ENCODE results near the gene PRDM15.

PRDM15 gene

DNA sequence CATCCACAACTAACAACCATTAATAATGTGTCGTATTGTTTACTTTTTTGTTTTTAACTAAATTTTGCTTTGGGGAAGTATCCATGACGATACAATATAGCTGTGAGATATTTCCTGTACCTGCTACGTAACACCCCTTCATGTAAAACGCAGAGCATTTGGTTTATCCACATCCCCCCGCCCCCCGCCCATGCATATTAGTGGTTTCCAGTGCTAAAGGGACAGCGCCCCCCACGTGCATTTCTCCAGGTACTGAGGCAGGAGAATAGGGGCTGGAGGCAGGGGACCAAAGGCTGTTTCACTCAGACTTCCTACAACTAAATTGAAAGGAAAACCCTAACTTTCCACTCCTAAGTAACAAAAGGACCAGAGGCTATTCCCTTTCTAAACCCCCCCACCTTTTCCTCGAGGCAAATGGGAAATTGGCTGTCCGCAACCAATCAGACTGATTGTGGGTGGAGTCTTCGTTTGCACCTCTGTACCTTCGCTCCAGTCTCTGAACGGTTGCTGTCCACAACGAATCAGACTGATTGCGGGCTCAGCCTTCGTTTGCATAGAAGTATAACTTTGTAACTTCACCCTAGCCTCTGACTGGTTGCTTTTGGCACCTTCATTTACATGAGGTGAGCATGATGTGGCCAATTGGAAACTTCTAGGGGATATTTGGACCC lies 100.1 kb downstream of the PRDM15 start:
- no peak for DNase-seq (ENCODE audit: low spot score)

DNA sequence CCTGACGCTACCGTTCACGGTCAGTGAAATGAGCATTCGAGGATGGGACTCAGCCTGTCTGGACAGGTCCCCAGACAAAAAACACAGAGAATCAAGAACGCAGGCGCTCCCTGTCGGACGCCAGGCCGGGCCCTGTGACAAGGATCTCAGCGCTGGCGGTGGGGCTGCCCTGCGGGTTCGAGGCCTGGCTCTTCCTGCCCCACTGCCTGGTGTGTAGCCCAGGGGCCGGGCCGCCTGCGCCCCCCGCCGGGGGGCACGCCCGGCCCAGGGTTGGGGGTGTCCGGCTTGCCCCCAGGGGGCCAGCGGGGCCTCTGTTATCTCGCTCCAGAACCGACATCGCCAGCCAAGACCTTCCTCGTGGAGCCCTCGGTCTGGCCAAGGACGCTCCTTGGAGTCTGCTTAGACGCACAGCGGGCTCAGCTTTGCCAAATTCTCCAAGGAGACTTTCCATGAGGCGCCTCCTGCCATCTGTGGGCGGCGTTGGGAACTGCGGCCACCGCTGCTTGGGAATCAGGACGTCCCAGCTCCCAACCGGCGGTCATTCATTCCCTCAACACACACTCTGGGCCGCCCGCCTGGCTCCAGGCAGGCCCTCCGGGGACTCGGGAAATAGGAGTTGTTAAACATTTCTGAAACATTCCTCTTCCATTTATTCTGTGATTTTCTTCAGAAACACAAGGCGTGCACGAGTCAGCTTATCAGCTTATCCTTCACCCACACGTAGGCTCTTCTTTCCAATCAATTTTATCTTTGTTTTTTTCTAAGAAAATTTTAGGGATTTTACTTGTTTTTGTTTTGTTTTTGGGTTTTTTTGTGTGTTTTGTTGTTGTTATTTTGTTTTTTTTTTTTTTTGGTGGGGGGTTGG lies 101.0 kb downstream of the PRDM15 start:
- no peak for DNase-seq (ENCODE audit: low spot score)

DNA sequence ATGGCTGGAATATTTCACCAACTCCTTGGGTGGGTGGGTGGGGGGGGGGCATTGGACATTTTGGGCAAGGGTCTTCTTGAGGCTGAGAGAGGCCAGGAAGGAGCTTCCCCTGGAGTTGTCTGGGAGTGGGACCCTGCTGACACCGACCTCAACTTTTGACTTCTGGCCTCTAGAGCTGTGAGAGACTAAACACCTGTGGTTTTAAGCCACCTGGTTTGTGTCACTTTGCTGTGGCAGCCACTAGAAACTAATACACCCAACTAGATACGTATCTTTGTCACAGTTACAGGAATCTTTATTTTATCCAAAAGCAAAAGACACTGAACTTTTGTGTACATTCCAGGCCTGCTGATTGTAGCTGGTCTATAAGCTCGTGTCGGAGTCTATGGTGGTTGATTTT lies 102.4 kb downstream of the PRDM15 start:
- DNase-seq (ENCODE audit: low spot score), result no peak

DNA sequence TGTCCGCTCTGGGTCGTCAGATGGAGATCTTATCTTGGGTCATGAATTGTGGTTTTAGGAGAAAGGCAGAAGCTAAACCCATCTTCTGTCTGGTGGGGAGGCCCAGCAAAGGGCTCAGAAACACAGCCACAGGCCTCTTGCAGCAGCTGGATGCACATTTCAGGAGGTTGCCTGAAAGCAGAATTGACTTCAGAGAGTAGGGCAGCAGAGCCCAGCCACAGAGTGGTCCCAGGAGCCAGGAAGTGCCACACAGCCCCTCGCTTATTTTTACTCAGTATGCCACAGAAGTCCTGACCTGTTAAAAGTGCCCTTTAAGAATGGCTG lies 104.0 kb downstream of the PRDM15 start:
- no peak for DNase-seq (ENCODE audit: low spot score)

DNA sequence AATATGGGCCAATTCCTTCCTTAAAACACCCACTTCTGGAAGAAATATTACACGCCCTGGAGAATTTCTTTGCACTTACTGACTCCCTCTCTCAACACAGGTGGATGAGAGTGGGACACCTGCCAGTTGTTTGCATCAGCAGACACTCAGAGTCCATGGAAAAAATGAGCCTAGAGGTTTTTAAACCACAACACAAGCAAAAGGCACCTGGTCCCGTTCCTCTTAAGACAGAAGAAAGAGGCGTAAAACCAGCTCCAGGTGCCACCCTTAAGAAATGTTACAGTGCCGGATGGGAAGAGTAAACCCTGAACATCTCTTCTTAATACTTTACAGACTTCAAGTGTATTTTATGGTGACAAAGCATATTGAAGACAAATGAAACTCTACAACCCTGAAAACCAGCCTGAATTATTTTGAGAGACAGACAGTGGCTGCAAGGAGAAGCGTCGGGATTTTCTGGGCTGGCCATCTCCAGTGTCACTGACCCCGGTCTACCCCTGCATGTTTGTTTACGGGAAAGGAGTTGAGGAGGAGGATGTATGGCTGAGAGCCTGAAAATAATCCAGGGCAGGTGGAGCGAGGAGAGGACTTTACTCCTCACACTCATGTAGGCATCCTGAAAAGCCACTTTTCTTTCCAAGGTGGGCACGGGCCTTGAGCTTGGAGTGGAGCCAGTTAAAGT lies 104.5 kb downstream of the PRDM15 start:
- DNase-seq (ENCODE audit: low spot score), result no peak

DNA sequence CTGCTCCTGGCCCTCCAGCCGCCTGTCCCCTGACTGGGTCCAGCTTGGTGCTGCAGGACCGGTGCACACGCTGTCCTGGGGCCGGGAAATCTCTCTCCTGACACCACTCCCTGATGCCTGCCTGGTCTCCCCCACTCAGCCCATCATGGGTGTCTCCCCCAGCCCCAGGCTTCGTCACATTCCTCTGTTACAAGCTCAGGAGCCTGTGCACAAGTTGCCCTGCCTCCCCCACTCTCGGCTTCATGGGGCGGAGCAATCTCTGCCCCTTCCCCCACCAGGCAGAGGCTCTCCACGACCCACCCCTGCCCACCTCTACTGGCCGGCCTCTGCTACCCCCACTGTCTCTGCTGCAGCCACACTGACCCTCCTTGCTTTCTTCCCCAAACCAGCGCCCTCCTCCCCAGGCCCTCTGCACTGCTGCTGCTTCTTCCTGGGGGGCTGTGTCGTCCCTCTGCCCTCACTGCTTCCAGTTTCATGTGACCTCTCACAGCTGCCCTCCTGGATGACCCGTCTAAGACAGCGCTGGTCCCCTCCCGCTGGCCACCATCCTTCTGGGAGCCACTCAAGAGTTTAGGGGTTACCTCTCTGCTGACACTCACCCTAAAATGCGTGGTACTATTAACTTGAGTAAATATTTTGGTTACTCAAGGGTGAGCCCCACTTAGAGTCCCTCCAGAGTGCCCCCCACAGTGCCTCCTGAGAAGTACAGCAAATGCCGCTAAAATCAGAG lies 106.6 kb downstream of the PRDM15 start:
- no peak for DNase-seq (ENCODE audit: low spot score)

DNA sequence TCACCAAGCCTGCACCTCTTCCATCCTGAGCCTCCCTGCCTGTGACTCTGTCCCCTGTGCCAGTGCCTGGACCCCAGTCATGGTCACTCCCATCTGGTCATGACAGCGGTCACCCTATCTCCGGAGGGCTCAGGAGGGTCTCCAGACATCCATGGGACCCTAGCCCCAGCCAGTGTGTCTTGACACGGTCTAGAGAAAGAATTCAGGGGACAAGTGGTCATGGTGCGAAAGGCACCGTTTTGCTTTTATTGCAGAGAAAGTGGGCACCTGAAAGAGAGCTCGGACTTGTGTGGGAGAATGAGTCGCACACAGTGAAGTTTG lies 107.6 kb downstream of the PRDM15 start:
- no peak for DNase-seq (ENCODE audit: low spot score)

DNA sequence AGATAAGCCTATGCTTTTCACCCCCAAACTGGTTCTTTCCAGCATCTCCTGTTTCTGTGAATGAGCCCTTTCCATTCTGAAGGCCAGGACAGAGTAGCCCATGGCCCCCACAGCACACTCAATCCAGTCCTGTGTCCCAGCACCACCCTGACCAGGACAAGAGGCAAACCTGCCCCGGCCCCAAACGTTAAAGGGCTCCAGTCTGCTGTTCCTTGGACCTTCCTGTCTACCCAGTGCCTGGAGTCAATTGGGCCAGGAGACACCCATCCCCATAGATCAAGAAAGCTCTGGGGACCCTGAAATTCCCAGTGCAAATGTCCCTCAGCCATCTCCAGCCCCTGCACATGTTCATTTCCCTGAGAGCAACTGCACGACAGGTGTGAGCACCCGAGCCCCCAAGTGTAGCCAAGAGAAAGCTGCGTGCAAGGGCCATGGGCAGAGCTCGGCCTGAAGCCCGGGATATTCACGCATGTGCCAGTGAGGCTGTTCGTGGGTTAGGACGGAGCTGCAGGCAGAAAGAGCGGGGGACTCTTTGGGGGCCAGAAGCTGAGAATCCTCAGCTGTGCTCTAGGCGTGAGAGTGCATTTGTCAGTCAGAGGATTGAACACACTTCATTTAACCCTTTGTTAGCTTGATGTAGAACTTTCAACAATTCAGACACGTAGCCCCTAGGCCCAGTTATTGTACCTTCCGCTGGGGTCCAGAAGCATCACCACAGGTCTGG lies 108.1 kb downstream of the PRDM15 start:
- DNase-seq (ENCODE audit: low spot score), result no peak

DNA sequence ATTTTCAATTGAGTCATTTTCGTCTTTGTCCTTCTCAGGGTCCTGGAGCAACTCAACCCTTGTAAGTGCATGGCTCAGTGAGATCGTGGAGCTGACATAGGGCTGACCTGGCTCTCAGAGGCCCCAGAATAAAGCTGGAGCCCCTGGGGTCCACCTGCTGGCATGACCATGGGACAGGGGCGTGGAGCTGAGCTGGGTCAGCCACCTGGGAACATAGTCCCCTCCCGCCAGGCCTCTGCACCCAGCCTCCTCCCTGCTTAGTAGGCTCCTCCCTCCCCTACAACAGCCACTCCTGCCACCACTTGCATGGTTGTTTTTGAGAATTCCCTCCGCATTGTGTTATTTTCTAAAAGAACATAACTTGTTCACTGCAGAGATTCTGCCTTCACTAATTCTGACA lies 109.2 kb downstream of the PRDM15 start:
- no peak for DNase-seq (ENCODE audit: low spot score)

DNA sequence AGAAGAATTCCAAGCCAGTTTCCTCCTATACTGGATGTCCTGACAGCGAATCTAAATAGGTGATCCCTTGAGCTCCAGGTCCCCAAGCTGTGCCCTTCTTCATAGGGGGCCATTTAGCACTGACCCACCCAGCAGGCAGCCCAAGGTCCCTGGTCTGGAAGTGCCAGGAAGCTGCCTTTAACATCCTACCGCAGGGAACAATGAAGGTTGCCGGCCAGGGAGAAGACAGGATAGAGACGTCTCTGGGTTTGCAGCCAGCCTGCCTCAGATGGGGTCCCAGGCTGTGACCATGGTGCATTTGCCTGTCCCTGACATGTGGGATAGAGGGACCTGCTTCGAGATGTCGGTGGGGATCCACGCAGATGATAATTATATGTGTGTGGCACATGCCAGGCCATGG lies 109.6 kb downstream of the PRDM15 start:
- no peak for DNase-seq (ENCODE audit: low spot score)

DNA sequence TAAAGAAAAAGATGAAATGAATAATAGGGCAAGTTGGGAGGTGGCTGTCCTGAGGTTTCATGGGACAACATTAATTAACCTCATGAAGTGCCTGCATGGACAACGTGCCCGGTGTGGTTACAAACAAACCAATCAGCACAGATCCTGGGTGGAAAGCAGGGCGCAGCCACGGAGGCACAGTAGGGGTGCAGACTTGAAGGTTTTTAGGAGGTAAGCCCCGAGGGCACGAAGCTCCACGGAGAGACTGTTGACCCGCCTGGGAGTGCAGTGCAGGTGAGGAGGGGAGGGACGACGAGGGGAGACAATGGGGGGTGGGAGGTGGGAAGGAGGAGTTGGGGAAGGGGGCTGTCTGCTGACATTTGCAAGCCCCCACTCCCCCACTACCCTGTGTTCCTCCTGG lies 110.0 kb downstream of the PRDM15 start:
- no peak for DNase-seq (ENCODE audit: low spot score)

DNA sequence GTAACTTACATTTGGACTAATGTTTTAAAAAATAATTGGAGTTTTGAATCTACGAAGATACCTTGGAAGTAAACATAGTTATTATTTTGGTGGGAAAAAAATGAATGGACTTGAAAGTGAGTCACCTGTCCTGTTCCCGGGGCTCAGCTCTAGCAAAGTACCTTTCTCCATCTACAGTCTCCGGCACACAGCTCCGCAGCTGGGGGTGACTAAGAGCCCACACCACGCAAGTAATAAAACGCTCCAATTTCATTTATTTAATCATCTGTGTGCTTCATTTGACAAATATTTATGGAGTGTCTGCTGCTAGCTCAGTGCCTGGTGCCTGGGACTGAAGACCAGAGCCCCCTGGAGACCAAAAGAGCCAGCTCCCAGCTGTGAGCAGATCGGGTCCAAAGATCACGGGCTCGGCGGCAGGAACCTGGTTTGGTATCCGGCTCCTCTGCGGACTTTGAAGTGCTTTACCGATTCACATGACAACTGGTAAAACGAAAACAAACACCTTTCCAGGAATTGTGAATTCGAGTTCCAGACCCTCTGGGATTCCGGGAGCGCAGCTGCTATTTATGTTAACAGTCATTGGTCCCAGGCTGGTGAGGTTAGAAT lies 110.6 kb downstream of the PRDM15 start:
- no peak for DNase-seq (ENCODE audit: low spot score)

DNA sequence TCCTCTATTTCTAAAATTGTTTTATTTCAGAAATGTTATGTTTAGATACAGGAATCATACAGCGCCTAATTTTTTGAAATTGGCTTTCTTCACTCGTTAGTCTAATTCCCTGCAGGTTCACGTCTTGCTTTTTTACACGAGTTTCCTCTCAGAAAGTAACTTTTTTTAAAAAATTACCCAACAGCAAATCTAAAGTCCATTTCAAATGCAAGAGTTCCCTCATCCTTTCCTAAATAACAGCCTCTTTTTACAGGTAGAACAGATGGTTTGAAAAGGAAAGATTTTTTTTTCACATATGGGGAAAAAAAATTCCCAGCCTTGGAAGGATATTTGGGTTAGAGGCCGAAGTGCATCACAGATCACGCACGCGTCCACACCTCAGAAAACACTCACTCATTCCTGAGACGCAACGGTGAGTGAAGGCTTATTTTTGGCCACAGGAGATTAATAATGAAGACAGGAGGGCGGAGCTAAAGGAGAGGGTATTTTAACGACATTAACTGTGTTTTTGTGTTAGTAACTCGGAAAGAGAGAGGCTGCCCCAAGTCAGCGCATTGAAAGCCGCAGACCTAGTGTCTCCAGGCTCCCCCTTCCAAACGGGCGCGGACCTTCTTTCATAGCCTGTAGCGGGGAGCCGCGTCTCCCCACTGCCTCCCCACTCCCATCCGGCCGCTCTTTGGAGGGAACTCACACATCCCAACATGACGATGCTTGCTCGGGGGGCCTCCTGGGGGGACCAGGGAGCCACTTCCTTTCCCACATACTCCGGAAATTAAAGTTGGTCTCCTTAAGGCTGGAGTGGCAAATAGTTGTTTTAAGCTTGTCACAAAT lies 111.3 kb downstream of the PRDM15 start:
- DNase-seq (ENCODE audit: low spot score), result no peak

DNA sequence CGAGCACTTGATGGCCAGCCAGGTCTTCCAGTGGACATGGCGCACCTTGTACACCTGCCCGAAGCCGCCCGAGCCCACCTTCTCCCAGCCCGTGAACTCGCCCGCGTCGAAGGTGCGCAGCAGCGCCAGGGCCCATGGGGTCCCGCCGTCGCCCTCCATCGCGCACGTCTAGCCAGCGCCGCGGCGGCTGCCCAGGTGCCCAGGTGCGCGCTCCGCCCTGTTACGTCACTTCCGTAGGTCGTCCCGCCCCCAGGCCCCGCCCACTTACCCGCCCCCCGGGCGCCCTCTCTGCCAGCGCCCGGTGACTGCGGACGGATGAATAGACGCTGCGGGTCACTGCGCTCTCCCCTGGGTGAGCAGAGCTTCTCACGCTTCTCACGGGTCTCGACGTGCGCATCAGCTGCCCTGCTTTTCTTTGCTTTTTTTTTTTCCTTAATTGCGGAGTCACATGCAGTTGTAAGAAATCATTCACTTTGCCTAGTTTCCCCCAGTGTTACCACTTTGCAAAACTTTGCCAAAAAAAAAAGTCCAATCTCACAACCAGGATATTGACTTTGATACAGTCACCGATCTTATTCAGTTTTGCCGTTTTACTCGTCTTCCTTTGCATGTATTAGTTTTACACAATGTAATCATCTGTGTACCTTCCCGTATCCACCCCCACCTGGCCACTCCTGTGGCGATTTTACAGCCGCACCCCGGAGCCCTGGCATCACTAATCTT lies 112.1 kb downstream of the PRDM15 start, which contains the start of gene RIPK4:
Gene RIPK4, minus strand, starts transcription at position 170 of the 723 bp plus-strand sequence. Its CDS starts 11 bp downstream, at position 159.
- DNase-seq (ENCODE audit: low spot score), result peak; percentile 91

DNA sequence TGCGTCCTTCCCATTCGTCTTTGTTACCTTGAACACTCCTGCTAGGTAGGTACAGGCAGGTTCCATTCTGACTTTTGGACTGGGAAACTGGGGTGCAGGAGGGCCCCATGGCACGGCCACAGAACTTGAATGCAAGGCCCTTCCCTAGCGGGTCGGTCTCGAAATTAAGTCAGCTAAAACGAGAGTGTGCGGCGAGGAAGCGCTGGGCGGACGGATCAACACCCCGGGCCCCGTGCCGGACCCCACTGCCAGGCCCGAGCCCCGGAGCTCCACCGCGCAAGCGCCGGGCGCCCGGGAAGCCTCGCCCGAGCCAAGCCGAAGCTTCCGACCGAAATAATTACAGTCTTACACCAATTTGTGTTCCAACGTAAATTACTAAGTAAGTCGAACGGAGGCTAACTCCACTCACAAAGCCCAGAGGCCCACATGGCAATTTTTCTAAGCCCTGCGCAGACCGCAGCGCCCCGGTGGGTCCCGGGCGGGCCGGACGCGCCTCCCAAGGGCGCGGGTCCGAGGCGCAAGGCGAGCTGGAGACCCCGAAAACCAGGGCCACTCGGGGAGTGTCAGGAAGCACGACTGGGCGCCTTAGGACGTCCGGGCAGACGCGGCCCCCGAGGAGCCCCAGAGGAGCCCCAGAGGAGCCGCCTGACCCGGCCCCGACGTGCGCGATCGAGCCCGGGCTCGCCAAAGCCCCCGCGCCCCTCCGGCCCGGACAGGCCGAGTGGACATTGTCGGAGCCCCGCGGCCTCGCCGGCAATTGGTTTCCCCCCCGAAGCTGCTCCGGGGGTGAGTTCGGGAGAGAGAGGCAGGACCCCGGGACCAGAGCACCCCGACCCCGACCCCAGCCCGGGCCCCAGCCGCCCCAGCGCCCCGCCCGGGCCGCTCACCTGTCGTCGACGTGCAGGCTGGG lies 112.9 kb downstream of the PRDM15 start:
- no peak for DNase-seq (ENCODE audit: low spot score)

DNA sequence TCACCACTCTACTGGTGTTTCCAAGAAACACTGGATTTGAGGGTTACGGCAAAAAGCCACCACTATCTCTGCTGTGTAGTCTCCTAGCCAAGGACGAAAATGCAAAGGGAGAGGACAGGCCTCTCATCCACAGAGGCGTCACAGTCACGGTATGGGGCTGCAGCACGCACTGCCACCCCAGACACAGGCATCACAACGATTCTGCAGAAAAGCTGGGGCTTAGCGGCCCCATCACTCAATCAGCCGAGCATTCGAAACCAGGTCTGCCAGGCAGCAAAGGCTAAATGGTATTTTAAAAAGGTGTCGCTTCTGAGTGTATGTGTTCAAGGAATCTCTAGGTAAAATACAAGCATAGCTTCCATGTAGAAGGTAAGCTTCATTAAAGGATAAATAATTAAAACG lies 113.7 kb downstream of the PRDM15 start:
- DNase-seq (ENCODE audit: low spot score), result no peak

DNA sequence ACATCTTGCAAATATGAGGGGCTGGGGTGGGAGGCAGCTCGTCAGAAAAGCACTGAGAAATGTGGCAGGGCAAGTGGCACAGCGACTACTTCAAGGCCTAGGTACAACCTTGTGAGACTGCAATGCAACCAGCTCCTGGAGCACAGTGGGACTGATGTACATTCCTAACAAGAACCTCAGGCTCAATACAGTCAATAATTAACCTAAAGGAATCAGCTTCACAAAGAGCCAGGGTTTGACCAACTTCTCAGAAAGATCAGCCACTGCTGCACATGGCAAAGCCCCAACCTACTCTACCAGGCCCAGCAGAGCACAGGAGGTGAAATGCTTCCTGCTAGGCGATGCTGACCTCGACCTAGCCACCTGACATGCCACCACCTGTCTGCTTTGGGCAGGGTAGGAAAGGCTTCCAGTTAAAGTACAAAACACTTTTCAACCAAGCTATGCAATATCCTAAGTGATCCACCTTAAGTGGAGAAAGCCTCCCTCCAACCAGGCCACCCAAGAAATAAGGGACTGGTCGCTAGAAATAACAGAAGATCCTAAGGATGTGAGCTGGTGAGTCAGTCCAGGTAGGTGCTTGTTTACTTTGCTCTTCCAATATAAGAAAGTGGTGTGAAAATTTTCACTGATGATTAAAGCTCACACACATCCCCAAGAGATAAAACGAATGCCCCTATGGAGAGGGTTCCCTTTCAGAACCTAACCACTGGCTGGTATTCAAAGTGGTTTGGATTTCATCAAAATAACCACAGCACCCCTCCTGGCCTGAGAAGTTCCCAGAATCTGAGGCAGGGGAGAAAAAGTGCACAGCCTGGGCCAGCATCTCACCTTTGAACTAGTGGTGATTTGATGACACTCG lies 114.4 kb downstream of the PRDM15 start:
- no peak for DNase-seq (ENCODE audit: low spot score)

DNA sequence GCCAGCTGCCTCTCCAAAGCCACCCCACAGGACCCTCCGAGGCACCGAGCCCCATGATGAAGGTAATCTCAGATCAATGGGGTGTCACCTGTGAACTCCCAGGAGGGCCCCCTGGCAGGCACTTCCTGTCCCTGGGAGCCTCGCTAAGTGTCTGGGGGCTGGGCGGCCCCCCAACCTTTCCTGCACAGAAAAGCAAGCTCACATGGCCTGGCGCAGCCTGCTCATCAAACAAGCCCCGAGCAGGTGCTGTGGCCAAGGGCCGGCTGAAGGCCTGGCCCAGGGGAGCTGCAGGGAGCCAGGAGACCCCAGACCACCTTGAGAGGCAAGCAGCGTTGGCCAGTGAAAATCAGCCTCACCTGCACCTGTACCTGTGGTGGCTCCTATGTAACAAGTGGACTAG lies 115.1 kb downstream of the PRDM15 start:
- no peak for DNase-seq (ENCODE audit: low spot score)
